PFSK-1 (cell line): Measurements from ENCODE around the gene KCNJ15.

ENCODE experiments used
- FOXP2 ChIP-seq: optimal IDR thresholded peaks from 2 replicates; pipeline ENCODE3; 2011; ENCODE audit warnings: borderline replicate concordance, control low read depth, inconsistent platforms; ENCODE audit not compliant: insufficient read depth; ENCODE audit errors: extremely low read length, extremely low read depth
- POLR2AphosphoS5 ChIP-seq: IDR thresholded peaks from 2 replicates; pipeline ENCODE4 v1.6.1; 2012; ENCODE audit warnings: low read depth, mild to moderate bottlenecking, control low read depth, low read length, moderate library complexity
- SIN3A ChIP-seq: IDR thresholded peaks from 2 replicates; pipeline ENCODE4 v1.6.1; 2012; ENCODE audit warnings: mild to moderate bottlenecking, low read length, moderate library complexity, borderline replicate concordance; ENCODE audit not compliant: insufficient read depth
- TAF1 ChIP-seq: IDR thresholded peaks from 2 replicates; pipeline ENCODE4 v1.6.1; 2012; ENCODE audit warnings: low read length, control low read depth, borderline replicate concordance; ENCODE audit not compliant: insufficient read depth
- TF ChIP-seq, protein P1 (sequence below), 2 experiments: IDR thresholded peaks; 2 replicates each; pipeline versions ENCODE4 v1.6.1 to v1.8.0; 2011 to 2012; ENCODE audit warnings: low read depth in 2 of 2, low read length in 2 of 2, control low read depth in 1 of 2, inconsistent platforms in 1 of 2, mild to moderate bottlenecking in 1 of 2, moderate library complexity in 1 of 2; ENCODE audit not compliant: insufficient read depth in 1 of 2

GRCh38 chr21:38297194-38297631 lies 40.4 kb downstream of the KCNJ15 start:
- TF ChIP-seq SIN3A (no peak), POLR2AphosphoS5 (no peak), TAF1 (no peak), FOXP2 (no peak)
- TF ChIP-seq, protein P1, sequence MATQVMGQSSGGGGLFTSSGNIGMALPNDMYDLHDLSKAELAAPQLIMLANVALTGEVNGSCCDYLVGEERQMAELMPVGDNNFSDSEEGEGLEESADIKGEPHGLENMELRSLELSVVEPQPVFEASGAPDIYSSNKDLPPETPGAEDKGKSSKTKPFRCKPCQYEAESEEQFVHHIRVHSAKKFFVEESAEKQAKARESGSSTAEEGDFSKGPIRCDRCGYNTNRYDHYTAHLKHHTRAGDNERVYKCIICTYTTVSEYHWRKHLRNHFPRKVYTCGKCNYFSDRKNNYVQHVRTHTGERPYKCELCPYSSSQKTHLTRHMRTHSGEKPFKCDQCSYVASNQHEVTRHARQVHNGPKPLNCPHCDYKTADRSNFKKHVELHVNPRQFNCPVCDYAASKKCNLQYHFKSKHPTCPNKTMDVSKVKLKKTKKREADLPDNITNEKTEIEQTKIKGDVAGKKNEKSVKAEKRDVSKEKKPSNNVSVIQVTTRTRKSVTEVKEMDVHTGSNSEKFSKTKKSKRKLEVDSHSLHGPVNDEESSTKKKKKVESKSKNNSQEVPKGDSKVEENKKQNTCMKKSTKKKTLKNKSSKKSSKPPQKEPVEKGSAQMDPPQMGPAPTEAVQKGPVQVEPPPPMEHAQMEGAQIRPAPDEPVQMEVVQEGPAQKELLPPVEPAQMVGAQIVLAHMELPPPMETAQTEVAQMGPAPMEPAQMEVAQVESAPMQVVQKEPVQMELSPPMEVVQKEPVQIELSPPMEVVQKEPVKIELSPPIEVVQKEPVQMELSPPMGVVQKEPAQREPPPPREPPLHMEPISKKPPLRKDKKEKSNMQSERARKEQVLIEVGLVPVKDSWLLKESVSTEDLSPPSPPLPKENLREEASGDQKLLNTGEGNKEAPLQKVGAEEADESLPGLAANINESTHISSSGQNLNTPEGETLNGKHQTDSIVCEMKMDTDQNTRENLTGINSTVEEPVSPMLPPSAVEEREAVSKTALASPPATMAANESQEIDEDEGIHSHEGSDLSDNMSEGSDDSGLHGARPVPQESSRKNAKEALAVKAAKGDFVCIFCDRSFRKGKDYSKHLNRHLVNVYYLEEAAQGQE (IDR thresholded peaks at IDR 0.05; ENCODE audit: insufficient read depth in 1 of 2, low read depth in 2 of 2, low read length in 2 of 2), result no peak
